Endothelial cell (in vitro differentiated cells): Measurements from ENCODE around the gene P4HTM. TPM values are rescaled to one million over a fixed set of nuclear protein-coding genes. Genes with fewer than 3 reads are reported as not detected.

Experiments used
- DNase-seq: peaks from one replicate; pipeline ENCODE4 v3.0.0; 2021; ENCODE audit warnings: low spot score
- H3K27ac Mint-ChIP-seq: one replicate; pipeline ENCODE4 v1.8.0; 2021; ENCODE audit warnings: mixed read lengths, inconsistent platforms; ENCODE audit not compliant: unreplicated experiment
- H3K27me3 Mint-ChIP-seq: one replicate; pipeline ENCODE4 v1.8.0; 2021; ENCODE audit warnings: mild to moderate bottlenecking, moderate library complexity, mixed read lengths, inconsistent platforms; ENCODE audit not compliant: unreplicated experiment
- H3K36me3 Mint-ChIP-seq: one replicate; pipeline ENCODE4 v1.8.0; 2021; ENCODE audit warnings: mild to moderate bottlenecking, low read depth, mixed read lengths, inconsistent platforms; ENCODE audit not compliant: unreplicated experiment
- H3K4me1 Mint-ChIP-seq: one replicate; pipeline ENCODE4 v1.8.0; 2021; ENCODE audit warnings: mild to moderate bottlenecking, mixed read lengths, inconsistent platforms; ENCODE audit not compliant: unreplicated experiment
- H3K4me3 Mint-ChIP-seq: one replicate; pipeline ENCODE4 v1.8.0; 2021; ENCODE audit warnings: mild to moderate bottlenecking, mixed read lengths, inconsistent platforms; ENCODE audit not compliant: unreplicated experiment
- H3K9me3 Mint-ChIP-seq: one replicate; pipeline ENCODE4 v1.8.0; 2021; ENCODE audit warnings: mixed read lengths, inconsistent platforms; ENCODE audit not compliant: unreplicated experiment
- total RNA-seq: library from RNA; stranded (reverse); fragmentation: NEBNext Ultra II Directional; extraction: Animal tissue kit (Norgen Biotek cat#: 25700); gene quantifications from one replicate; pipeline ENCODE4 v1.2.1, GENCODE V29; 2021; ENCODE audit not compliant: unreplicated experiment
- TF ChIP-seq, protein P1 (sequence below): fragments of 200-600 bp; sonication (generic); IDR thresholded peaks from one replicate; pipeline ENCODE4 v1.5.0; 2021; ENCODE audit warnings: antibody characterized with exemption; ENCODE audit not compliant: unreplicated experiment

The P4HTM gene
- total RNA-seq, 1 donor from 2014 or later = 9.3 TPM

DNA sequence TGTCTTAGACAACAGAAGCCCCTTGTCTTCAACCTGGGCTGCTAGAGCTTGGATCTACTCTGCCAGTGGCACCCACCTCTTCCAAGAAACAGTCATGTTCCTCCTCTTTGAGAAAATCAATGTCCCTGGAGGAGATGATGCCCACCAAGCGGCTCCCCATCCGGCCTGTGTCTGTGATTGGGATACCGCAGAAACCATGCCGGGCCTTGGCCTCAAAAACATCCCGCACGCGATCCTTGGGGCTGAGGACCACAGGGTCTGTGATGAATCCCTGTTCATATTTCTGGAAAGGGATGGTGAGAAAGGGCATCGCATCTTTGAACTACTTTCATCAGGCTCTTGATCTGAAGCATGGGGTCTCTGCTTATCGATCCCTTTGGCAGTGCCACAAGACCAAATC is 37.6 kb downstream of the P4HTM start:
- peaks cover 9% of the 10 kb centered on the region for H3K4me1 Mint-ChIP-seq
- peaks cover 38% of the 10 kb centered on the region for H3K36me3 Mint-ChIP-seq
- DNase-seq = no peak
- H3K27ac Mint-ChIP-seq = peak overlapping the region; percentile 61
- H3K4me3 Mint-ChIP-seq = no peak overlapping the region
- peaks cover 4% of the 10 kb centered on the region for H3K27me3 Mint-ChIP-seq
- H3K9me3 Mint-ChIP-seq = no peaks in the 10 kb centered on the region
- TF ChIP-seq, protein P1, sequence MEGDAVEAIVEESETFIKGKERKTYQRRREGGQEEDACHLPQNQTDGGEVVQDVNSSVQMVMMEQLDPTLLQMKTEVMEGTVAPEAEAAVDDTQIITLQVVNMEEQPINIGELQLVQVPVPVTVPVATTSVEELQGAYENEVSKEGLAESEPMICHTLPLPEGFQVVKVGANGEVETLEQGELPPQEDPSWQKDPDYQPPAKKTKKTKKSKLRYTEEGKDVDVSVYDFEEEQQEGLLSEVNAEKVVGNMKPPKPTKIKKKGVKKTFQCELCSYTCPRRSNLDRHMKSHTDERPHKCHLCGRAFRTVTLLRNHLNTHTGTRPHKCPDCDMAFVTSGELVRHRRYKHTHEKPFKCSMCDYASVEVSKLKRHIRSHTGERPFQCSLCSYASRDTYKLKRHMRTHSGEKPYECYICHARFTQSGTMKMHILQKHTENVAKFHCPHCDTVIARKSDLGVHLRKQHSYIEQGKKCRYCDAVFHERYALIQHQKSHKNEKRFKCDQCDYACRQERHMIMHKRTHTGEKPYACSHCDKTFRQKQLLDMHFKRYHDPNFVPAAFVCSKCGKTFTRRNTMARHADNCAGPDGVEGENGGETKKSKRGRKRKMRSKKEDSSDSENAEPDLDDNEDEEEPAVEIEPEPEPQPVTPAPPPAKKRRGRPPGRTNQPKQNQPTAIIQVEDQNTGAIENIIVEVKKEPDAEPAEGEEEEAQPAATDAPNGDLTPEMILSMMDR = no peak

DNA sequence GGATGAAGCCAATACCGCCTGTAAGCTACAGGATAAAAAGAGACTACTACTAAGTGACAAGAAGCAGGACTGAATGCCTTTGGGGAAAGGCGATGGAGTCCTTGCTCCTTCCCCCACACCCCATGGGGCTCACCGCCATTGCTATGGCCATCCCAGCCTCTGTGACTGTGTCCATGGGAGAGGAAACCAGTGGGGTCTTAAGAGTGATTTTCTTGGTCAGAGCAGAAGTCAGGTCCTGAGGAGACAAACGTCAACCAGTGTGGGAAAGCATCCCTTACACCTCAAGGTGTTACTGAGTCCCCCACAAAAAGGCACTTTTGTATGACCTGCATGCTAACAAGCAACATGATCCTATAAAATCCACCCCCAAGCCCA is 38.2 kb downstream of the P4HTM start:
- no peak for DNase-seq
- Mint-ChIP-seq H3K27me3 (no peaks in the 10 kb centered on the region), H3K9me3 (no peaks in the 10 kb centered on the region), H3K27ac (peak overlapping the region; percentile 38), H3K4me1 (peaks cover 6% of the 10 kb centered on the region), H3K36me3 (peaks cover 35% of the 10 kb centered on the region), H3K4me3 (peak overlapping the region; percentile 93)
- TF ChIP-seq, protein P1 = no peak

DNA sequence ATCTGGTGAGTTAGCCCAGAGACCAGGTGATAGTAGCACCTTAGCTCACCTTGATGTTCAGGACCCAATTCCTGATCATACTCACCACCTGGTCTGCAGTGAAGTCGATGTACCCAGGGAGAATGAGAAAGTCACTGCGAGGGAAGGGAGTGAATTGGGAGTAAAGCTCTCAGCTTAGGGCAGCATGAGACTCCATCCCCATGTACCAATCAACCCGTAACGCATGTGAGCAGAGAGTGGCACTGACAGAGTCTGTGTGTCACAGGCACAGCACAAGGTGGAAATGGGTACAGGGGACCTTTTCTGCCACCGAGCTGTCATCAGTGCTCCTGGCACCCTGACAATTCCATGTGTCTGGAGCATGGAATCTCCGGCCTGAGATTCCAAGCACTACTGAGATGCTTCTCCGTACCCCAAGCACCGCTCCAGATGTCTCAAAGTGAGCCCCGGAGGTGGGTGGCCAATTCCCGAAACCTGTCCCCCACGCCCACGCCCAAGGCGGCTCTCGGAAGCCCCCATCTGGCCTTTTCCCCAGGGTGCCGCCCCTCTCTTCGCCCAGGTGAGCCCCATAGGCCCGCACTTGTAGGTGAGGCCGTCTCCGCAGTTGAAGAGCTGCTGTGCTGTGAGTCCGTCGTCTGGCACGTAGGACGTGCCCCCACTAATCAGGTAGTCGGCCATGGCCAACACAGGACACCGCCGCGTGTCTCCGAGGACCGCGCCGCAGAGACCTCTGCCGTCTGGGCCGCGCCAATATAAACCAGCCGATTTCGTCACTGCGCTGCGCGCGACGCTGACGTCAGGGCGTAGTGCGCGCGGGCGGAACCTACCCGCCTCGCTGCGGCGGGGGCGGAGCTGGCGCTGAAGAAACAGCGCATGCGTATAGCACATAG is 38.9 kb downstream of the P4HTM start, which contains the start of gene IMPDH2:
Gene IMPDH2 (minus strand): TSS at position 726 of the 890 bp plus-strand sequence. CDS start 48 bp downstream, at position 678.
- Mint-ChIP-seq H3K27me3 (no peaks in the 10 kb centered on the region), H3K4me1 (peaks cover 6% of the 10 kb centered on the region), H3K4me3 (peak within 1 kb of the TSS; percentile 93), H3K36me3 (peaks cover 31% of the 10 kb centered on the region), H3K27ac (peak within 1 kb of the TSS; percentile 78), H3K9me3 (no peaks in the 10 kb centered on the region)
- DNase-seq = peak; percentile 93
- TF ChIP-seq, protein P1 = no peak

DNA sequence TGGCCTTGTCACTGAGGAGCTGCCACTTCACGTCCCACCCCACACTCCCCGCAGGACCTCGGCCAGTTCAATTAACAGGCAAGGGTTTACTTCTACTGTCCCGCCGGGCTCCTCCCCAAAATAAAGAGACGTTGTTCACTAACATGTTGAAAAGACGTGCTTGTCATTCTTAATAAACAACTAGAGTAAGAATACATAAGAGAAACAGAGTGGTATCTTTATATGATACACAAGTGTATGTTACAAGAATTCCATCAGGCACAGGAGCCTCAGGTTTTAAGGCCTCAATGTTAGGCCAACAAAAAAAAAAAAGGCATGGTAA is 39.5 kb downstream of the P4HTM start:
- peaks cover 27% of the 10 kb centered on the region for H3K36me3 Mint-ChIP-seq
- H3K27ac Mint-ChIP-seq = peak overlapping the region; percentile 78
- H3K4me1 Mint-ChIP-seq = peaks cover 6% of the 10 kb centered on the region
- H3K9me3 Mint-ChIP-seq = no peaks in the 10 kb centered on the region
- TF ChIP-seq, protein P1 = no peak
- peak overlapping the region; percentile 93 for H3K4me3 Mint-ChIP-seq
- H3K27me3 Mint-ChIP-seq = no peaks in the 10 kb centered on the region
- DNase-seq = no peak

DNA sequence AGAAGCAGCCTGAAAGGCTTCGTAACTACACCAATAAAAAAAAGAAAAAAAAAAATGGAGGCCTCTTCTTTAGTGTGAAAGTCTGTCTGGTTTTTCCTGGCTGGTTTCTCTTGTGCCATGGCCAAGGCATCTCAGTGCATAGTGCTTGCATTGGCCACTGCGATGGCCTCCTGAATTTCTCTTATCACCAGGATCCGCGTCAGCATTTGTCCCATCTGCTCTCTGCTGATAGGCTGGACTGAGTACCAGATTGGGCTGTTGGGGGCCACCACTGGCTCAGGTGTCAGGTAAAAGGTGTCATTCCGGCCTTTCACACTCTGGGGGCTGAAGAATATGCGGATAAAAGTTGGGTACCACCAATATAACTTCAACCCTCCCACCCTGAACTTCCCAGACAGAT is 40.3 kb downstream of the P4HTM start:
- Mint-ChIP-seq H3K27ac (no peak overlapping the region), H3K4me1 (peaks cover 6% of the 10 kb centered on the region), H3K27me3 (peaks cover 1% of the 10 kb centered on the region), H3K4me3 (no peak overlapping the region), H3K9me3 (no peaks in the 10 kb centered on the region), H3K36me3 (peaks cover 29% of the 10 kb centered on the region)
- no peak for DNase-seq
- TF ChIP-seq, protein P1 = no peak
